ENCODE data around the gene JAG1.

GRCh38 chr20:10718661-10719060, 44.9 kb upstream of the JAG1 start:
- TF ChIP-seq CTCF (IDR thresholded peaks at IDR 0.05; ENCODE audit: insufficient read depth, low read length, poor library complexity, severe bottlenecking) (no peak), EZH2phosphoT487 (conservative IDR thresholded peaks at IDR 0.05; ENCODE audit: low read length) (no peak)

Measured in SU-DHL-6 (cell line).